ENCODE measurements around the gene CUL5. TPM values are rescaled to one million over a fixed set of nuclear protein-coding genes. Genes with fewer than 3 reads are reported as not detected.
"Not testable (repeated sequence)": the region's sequence is repeated elsewhere in the genome, so short reads cannot be mapped to it uniquely, and the experiment has no call there.

Gene CUL5
- total RNA-seq, 1 donor from 2014 or later = 37.5 TPM

DNA sequence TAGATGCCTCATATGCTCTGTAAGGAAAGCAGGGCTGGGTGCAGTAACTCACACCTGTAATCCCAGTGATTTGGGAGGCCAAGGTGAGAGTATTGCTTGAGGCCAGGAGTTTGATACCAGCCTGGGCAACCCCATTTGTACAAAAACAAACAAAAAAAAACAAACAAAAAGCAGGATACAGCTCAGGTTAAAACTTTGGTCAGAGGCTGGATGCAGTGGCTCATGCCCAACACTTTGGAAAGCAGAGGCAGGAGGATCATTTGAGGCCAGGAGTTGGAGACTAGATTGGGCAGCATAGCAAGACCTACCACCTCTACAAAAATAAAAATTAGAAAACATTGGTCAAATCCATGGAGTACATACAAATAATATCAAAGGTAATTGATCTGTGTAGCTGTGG, 7.9 kb downstream of the CUL5 start:
- intact Hi-C loops (cut with DNase I) = no loop called here
- DNase-seq (ENCODE audit: low spot score) = no peak

GRCh38 chr11:108018708-108019107, 10.0 kb downstream of the CUL5 start:
- intact Hi-C loops (cut with DNase I) = no loop called here
- DNase-seq (ENCODE audit: low spot score) = no peak

- intact Hi-C loops (cut with DNase I) = no loop called here
- no peak for DNase-seq (ENCODE audit: low spot score)
These were observed 11.3 kb downstream of the CUL5 start for GRCh38 chr11:108019870-108020540.

DNA sequence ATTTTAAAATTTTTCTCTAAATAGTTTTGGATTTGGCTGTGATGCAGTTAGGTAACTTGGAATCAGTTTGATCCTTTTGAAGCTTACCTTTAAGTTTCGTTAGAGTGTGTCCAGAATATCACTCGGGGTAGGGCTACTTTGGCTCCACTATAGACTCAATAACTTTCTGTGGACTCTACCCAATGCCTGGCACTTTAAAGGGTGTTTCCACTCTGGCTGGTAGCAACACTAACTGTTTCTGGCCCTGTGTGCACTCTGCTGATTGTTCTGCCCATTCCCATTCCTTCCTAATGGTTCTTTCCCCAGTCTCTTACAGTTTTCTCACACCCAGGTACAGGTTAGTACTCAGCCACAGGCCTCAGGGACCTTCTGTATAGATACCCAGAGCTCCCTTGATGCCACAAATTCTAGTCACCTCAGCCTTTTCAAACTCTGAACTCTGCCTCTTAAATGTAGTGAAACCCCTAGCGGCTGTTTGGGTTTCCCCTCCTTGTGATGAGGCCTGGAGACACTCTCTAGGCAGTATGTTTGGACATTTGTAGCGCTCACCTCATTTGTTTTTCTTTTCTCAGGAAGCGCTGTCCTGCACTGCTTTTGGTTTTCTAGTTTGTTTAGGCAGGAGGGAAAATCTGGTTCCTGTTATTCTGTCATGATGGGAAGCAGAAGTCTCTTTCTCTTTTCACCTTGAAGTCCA, 16.8 kb downstream of the CUL5 start:
- no peak for DNase-seq (ENCODE audit: low spot score)
- intact Hi-C loops (cut with DNase I) = no loop called here

GRCh38 chr11:108027057-108027456, 18.4 kb downstream of the CUL5 start:
- intact Hi-C loops (cut with DNase I) = no loop called here

DNA sequence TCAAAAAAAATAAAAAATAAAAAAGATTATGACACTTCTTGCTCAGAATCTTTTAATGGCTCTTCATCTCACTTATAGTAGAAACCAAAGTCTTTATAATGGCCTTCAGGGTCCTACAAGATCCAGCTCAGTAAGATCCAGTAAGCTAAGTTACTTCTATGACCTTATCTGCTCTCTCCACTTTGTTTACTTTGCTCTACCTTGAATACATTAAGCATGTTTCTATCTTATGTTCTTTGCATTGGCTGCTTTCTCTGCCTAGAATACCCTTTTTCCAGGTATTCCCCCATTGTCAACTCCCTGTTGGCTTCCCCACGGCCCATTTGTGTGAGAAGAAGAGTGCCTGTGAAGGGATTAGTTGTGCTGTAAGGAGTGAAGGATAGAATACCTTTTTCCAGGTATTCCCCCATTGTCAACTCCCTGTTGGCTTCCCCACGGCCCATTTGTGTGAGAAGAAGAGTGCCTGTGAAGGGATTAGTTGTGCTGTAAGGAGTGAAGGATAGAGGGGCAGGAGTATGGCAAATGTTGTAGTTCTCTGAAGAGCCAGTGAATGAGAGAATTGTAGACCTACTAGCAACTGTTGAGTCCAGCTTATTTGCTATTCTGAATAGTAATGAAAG, 20.2 kb downstream of the CUL5 start:
- intact Hi-C loops (cut with DNase I) = not testable (repeated sequence)

More at GRCh38 chr11:108027057-108027456, 18.4 kb downstream of the CUL5 start:
- no peak for DNase-seq (ENCODE audit: low spot score)

DNA sequence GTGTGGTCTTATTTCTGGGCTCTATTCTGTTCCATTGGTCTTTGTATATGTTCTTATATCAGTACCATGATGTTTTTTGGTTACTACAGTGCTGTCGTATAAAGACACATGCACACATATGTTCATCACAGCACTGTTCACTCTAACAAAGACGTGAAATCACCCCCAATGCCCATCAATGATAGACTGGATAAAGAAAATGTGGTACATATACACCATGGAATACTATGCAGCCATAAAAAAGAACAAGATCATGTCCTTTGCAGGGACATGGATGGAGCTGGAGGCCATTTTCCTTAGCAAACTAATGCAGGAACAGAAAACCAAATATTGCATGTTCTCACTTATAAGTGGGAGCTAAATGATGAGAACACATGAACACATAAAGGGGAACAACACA, 22.9 kb downstream of the CUL5 start:
- intact Hi-C loops (cut with DNase I); DNase-seq (ENCODE audit: low spot score): not testable (repeated sequence)

More for the DNA sequence above, 20.2 kb downstream of the CUL5 start:
- not testable (repeated sequence) for DNase-seq (ENCODE audit: low spot score)

DNA sequence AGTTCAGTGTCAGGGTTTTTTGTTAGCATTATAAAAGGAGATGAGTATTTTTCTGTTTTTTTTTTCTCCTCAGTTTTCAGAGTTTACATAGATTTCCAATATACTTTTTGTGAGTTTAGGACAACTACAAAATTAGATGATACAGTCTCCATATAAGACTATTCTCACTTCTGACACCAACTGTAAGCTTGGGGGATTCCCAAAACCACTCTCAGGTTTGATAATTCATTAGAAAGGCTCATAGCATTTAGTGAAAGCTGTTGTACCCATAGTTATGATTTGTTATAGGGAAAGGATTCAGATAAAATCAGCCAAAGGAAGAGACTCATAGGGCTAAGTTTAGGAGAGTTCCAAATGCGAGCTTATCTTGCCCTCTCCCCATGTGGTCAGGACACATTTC, 24.1 kb downstream of the CUL5 start:
- DNase-seq (ENCODE audit: low spot score) = no peak
- intact Hi-C loops (cut with DNase I) = no loop called here

- no peak for DNase-seq (ENCODE audit: low spot score)
- intact Hi-C loops (cut with DNase I) = no loop called here
These were observed 25.3 kb downstream of the CUL5 start for GRCh38 chr11:108034034-108034433.

DNA sequence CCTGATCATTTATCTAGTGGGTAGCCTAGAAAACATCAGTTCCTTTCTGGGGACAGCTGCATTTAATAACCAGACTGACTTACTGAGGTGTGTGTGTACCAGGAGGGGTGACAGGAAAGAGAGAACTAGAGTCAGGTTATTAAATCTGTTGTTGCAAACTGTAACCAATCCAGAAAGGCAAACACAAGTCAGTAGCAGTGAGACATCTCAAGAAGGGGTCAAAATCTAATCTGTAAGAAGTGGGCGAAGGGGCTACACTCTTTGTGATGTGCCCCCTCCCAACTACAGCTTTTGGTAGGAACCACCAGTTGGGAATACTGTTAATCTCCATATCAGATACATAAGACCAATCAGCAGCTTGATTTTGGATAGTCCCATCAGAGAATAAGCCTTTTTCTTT, 26.3 kb downstream of the CUL5 start:
- DNase-seq (ENCODE audit: low spot score) = no peak
- intact Hi-C loops (cut with DNase I) = no loop called here

DNA sequence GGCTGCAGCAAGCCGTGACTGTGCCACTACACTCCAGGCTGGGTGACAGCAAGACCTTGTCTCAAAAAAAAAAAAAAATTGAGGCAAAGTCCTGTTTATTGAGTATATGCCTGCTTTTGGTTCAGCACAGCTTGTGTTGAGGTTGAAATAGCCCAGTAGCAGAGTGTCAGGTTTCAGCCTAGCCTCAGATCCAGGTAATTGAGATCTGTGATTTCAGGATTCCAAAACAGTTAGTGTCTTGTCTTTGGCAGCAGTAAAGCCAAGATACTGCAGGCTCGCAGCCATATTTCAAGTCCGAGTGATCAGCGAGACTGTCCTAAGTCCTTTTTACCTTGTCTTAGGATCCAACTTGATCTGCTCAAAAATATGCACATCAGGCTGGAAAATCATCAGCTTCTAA, 27.0 kb downstream of the CUL5 start:
- intact Hi-C loops (cut with DNase I) = no loop called here
- DNase-seq (ENCODE audit: low spot score) = no peak

- intact Hi-C loops (cut with DNase I) = no loop called here
- no peak for DNase-seq (ENCODE audit: low spot score)
These were observed 28.5 kb downstream of the CUL5 start for GRCh38 chr11:108037211-108037610.

GRCh38 chr11:108037636-108038035, 28.9 kb downstream of the CUL5 start:
- intact Hi-C loops (cut with DNase I) = no loop called here
- DNase-seq (ENCODE audit: low spot score) = no peak

DNA sequence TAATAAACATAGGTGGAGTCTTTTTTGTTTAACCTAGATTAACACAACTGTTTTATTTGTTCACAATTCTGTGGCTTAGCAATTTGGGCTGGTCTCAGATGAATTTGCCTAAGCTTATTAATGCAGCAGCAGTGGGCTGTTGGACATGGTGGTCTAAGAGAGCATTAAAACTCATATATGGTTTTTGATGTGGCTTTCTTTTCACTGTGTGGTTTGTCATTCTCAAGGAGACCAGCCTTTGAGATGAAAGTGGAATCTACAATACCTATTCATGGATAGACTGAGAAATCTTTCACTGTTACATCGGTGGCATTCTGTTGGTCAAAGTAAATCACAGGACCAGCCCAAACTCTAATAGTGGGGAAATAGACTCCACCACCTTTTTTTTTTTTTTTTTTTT, 39.6 kb downstream of the CUL5 start:
- intact Hi-C loops (cut with DNase I) = no loop called here

DNA sequence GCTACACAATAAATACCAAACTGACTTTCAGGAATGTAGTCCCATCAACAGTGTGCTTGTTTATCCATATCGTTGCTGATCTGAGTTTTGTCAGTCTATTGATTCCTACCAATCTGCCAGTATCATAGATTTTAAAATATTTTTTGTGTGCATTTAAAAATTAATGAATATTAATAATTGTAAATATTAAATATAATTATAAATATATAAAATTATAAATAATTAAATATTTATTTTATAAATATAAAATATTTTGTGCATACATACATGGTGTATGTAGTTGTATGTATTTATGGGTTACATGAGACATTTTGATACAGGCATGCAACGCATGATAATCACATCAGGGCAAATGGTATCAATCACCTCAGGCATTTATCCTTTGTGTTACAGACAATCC, 53.6 kb downstream of the CUL5 start:
- no peak for DNase-seq (ENCODE audit: low spot score)
- intact Hi-C loops (cut with DNase I) = no loop called here

More for the DNA sequence above, 39.6 kb downstream of the CUL5 start:
- no peak for DNase-seq (ENCODE audit: low spot score)

DNA sequence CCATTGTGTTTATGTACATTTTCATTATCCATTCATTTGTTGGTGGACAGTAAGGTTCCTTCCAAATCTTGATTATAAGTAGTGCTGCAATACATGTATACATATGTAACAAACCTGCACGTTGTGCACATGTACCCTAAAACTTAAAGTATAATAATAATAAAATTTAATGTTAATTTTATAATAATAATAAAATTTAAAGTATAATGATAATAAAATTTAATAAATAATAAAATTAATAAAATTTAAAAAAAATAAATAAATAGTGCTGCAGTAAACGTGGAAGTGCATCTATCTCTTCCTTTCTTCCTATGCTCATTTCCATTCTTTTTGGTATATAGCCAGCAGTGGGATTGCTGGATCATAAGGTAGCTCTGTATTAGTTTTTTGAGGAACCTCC, 54.7 kb downstream of the CUL5 start:
- no peak for DNase-seq (ENCODE audit: low spot score)
- intact Hi-C loops (cut with DNase I) = no loop called here

- intact Hi-C loops (cut with DNase I) = no loop called here
- DNase-seq (ENCODE audit: low spot score) = no peak
These were observed 61.2 kb downstream of the CUL5 start for GRCh38 chr11:108069947-108070346.

GRCh38 chr11:108084811-108085210, 76.1 kb downstream of the CUL5 start:
- intact Hi-C loops (cut with DNase I) = no loop called here
- no peak for DNase-seq (ENCODE audit: low spot score)

GRCh38 chr11:108085672-108086071, 77.0 kb downstream of the CUL5 start:
- no peak for DNase-seq (ENCODE audit: low spot score)
- intact Hi-C loops (cut with DNase I) = no loop called here

- intact Hi-C loops (cut with DNase I) = no loop called here
- no peak for DNase-seq (ENCODE audit: low spot score)
These were observed 83.4 kb downstream of the CUL5 start for GRCh38 chr11:108092134-108092533.

Data from cardiac septum (tissue), 1 donor.